A673 (cell line): ENCODE data around the gene TNFRSF14. TPM values are rescaled to one million over a fixed set of nuclear protein-coding genes. Genes with fewer than 3 reads are reported as not detected.

Experiments
- BruUV-seq: library from RNA; stranded (reverse); fragments of 400-500 nt; replicated peaks from 2 replicates; lab custom pipeline; 2021; lab: Mats Ljungman, UMichigan
- CTCF ChIA-PET: fragments of 300-600 bp; sonication (Branson Sonifier 250); formaldehyde crosslinking; loops from one replicate; lab custom pipeline; 2022; ENCODE audit warnings: antibody characterized with exemption; lab: Charles Lee
- POLR2A ChIA-PET: fragments of 300-600 bp; sonication (Branson Sonifier 250); formaldehyde crosslinking; loops from one replicate; lab custom pipeline; 2022; ENCODE audit warnings: antibody characterized with exemption; ENCODE audit not compliant: low non-redundant PET; lab: Charles Lee
- DNase-seq: peaks from one replicate; pipeline ENCODE4 v3.0.0-alpha.2; 2015; ENCODE audit warnings: low spot score
- H3K27ac ChIP-seq: fragments of 200-600 bp; sonication (generic); 2 replicates; pipeline ENCODE4 v1.5.1; 2016; ENCODE audit warnings: mixed run types, low read depth, mild to moderate bottlenecking, mixed read lengths, antibody characterized with exemption, low read length; ENCODE audit not compliant: poor library complexity, severe bottlenecking
- H3K27me3 ChIP-seq: fragments of 200-600 bp; sonication (generic); replicated peaks from 2 replicates; pipeline ENCODE4 v1.6.1; 2017; ENCODE audit warnings: mixed run types, low read depth, mild to moderate bottlenecking, mixed read lengths, antibody characterized with exemption, low read length; ENCODE audit not compliant: insufficient read depth, poor library complexity
- H3K36me3 ChIP-seq: fragments of 200-600 bp; sonication (generic); 2 replicates; pipeline ENCODE4 v1.6.1; 2016; ENCODE audit warnings: mixed run types, mild to moderate bottlenecking, mixed read lengths, antibody characterized with exemption, low read length; ENCODE audit not compliant: insufficient read depth, poor library complexity, severe bottlenecking
- H3K4me1 ChIP-seq: fragments of 200-600 bp; sonication (generic); 2 replicates; pipeline ENCODE4 v1.6.1; 2017; ENCODE audit warnings: mixed run types, mild to moderate bottlenecking, mixed read lengths, antibody characterized with exemption, low read length; ENCODE audit not compliant: insufficient read depth, poor library complexity, severe bottlenecking
- H3K4me3 ChIP-seq: fragments of 200-600 bp; sonication (generic); 2 replicates; pipeline ENCODE4 v1.5.1; 2016; ENCODE audit warnings: low read depth, mixed run types, mild to moderate bottlenecking, mixed read lengths, low read length; ENCODE audit not compliant: poor library complexity, severe bottlenecking
- H3K9me3 ChIP-seq: fragments of 200-600 bp; sonication (generic); 2 replicates; pipeline ENCODE4 v1.6.1; 2016; ENCODE audit warnings: mixed run types, low read depth, mild to moderate bottlenecking, mixed read lengths, antibody characterized with exemption, low read length; ENCODE audit not compliant: poor library complexity, severe bottlenecking
- EZH2 ChIP-seq: fragments of 200-600 bp; sonication (generic); IDR thresholded peaks from 2 replicates; pipeline ENCODE4 v1.6.1; 2017; ENCODE audit warnings: borderline replicate concordance, low read depth, mild to moderate bottlenecking, mixed read lengths, antibody characterized with exemption, low read length; ENCODE audit not compliant: poor library complexity, severe bottlenecking
- intact Hi-C: fragments of 100-400 bp; cut with micrococcal nuclease; formaldehyde crosslinking; loops from one replicate; pipeline ENCODE4 v1.10.0; 2022; ENCODE audit not compliant: unreplicated experiment
- total RNA-seq: library from RNA; stranded (reverse); gene quantifications from 2 replicates; pipeline ENCODE4 v1.2.3, GENCODE V29; 2021
- TF ChIP-seq, protein P1 (sequence below): fragments of 300-800, 200-600 bp; sonication (generic); conservative IDR thresholded peaks from 2 replicates; pipeline ENCODE4 v1.5.1; 2017; ENCODE audit warnings: low read depth, mild to moderate bottlenecking, antibody characterized with exemption, low read length, moderate library complexity, mixed read lengths

TNFRSF14 gene
- total RNA-seq, 1 experiment from 2014 or later: 4.6 TPM

GRCh38 chr1:2561898-2562895 is 6.0 kb downstream of the TNFRSF14 start:
- no TSS peak for BruUV-seq
- Histone ChIP-seq H3K4me1 (no peaks in the 10 kb centered on the region), H3K4me3 (no peak overlapping the region), H3K27ac (no peak overlapping the region), H3K36me3 (no peaks in the 10 kb centered on the region), H3K27me3 (peaks cover 3% of the 10 kb centered on the region), H3K9me3 (no peaks in the 10 kb centered on the region)
- ChIA-PET POLR2A (no interaction called here), CTCF (no interaction called here)
- TF ChIP-seq, protein P1, sequence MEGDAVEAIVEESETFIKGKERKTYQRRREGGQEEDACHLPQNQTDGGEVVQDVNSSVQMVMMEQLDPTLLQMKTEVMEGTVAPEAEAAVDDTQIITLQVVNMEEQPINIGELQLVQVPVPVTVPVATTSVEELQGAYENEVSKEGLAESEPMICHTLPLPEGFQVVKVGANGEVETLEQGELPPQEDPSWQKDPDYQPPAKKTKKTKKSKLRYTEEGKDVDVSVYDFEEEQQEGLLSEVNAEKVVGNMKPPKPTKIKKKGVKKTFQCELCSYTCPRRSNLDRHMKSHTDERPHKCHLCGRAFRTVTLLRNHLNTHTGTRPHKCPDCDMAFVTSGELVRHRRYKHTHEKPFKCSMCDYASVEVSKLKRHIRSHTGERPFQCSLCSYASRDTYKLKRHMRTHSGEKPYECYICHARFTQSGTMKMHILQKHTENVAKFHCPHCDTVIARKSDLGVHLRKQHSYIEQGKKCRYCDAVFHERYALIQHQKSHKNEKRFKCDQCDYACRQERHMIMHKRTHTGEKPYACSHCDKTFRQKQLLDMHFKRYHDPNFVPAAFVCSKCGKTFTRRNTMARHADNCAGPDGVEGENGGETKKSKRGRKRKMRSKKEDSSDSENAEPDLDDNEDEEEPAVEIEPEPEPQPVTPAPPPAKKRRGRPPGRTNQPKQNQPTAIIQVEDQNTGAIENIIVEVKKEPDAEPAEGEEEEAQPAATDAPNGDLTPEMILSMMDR: peak; percentile 28; the same call in 1 of the 2 replicates
- no peak for TF ChIP-seq EZH2
- intact Hi-C loops: no loop called here
- DNase-seq: no peak

- no peak overlapping the region for H3K4me3 ChIP-seq
- no peak overlapping the region for H3K27ac ChIP-seq
- TF ChIP-seq, protein P1: no peak
- TF ChIP-seq EZH2: no peak
- H3K4me1 ChIP-seq: no peaks in the 10 kb centered on the region
- no peak for DNase-seq
- intact Hi-C loops: no loop called here
- ChIA-PET POLR2A (no interaction called here), CTCF (no interaction called here)
- H3K36me3 ChIP-seq: no peaks in the 10 kb centered on the region
- BruUV-seq: no TSS peak
- H3K27me3 ChIP-seq: peaks cover 3% of the 10 kb centered on the region
- no peaks in the 10 kb centered on the region for H3K9me3 ChIP-seq
These were observed 7.0 kb downstream of the TNFRSF14 start for GRCh38 chr1:2563205-2563604.

- TF ChIP-seq EZH2: no peak
- TF ChIP-seq, protein P1: no peak
- Histone ChIP-seq H3K4me1 (no peaks in the 10 kb centered on the region), H3K27me3 (peaks cover 3% of the 10 kb centered on the region), H3K9me3 (no peaks in the 10 kb centered on the region), H3K36me3 (no peaks in the 10 kb centered on the region), H3K4me3 (no peak overlapping the region), H3K27ac (no peak overlapping the region)
- ChIA-PET POLR2A (no interaction called here), CTCF (no interaction called here)
- BruUV-seq: no TSS peak
- DNase-seq: no peak
- intact Hi-C loops: no loop called here
These were observed 8.0 kb downstream of the TNFRSF14 start for GRCh38 chr1:2564006-2564814.
